Measurements from ENCODE around the gene SLC10A7.

GRCh38 chr4:146255874-146256273, 265.9 kb downstream of the SLC10A7 start:
- TF ChIP-seq, protein P1, sequence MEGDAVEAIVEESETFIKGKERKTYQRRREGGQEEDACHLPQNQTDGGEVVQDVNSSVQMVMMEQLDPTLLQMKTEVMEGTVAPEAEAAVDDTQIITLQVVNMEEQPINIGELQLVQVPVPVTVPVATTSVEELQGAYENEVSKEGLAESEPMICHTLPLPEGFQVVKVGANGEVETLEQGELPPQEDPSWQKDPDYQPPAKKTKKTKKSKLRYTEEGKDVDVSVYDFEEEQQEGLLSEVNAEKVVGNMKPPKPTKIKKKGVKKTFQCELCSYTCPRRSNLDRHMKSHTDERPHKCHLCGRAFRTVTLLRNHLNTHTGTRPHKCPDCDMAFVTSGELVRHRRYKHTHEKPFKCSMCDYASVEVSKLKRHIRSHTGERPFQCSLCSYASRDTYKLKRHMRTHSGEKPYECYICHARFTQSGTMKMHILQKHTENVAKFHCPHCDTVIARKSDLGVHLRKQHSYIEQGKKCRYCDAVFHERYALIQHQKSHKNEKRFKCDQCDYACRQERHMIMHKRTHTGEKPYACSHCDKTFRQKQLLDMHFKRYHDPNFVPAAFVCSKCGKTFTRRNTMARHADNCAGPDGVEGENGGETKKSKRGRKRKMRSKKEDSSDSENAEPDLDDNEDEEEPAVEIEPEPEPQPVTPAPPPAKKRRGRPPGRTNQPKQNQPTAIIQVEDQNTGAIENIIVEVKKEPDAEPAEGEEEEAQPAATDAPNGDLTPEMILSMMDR (IDR thresholded peaks at IDR 0.05; ENCODE audit: poor library complexity): no peak
- TF ChIP-seq EZH2 (IDR thresholded peaks at IDR 0.05; ENCODE audit: borderline replicate concordance): no peak
- TF ChIP-seq EZH2phosphoT487 (IDR thresholded peaks at IDR 0.05; ENCODE audit: low read depth, severe bottlenecking, unreplicated experiment): no peak
